VCaP (cell line): ENCODE data around the gene RBMS1.

Source experiments
- H3K27ac ChIP-seq: fragments of 450-650 bp; 2 replicates; pipeline ENCODE4 v1.5.1; 2017
- TF ChIP-seq, protein P1 (sequence below): fragments of 450-650 bp; conservative IDR thresholded peaks from 2 replicates; pipeline ENCODE4 v1.5.1; 2017; ENCODE audit warnings: mild to moderate bottlenecking, moderate library complexity

RBMS1 gene

DNA sequence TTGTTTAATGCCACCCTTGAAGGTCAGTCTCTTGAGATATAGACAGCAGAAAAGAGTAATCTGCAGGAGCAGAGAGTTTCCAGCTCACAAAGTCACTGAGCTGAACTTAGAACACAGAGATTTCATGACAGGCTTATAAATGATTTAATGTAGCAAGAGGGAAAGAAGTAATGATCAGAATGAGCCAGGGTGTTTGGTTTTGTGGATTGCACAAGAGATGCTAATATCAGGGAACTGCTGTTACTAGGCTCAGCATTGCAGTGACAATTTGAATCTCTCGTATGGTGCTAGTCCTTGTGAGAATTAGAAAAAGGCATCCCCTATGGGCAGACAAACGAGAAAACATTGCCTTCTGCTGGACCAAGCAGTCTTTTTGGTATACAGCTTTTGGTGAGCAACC is 231.9 kb downstream of the RBMS1 start:
- H3K27ac ChIP-seq = no peak overlapping the region
- TF ChIP-seq, protein P1, sequence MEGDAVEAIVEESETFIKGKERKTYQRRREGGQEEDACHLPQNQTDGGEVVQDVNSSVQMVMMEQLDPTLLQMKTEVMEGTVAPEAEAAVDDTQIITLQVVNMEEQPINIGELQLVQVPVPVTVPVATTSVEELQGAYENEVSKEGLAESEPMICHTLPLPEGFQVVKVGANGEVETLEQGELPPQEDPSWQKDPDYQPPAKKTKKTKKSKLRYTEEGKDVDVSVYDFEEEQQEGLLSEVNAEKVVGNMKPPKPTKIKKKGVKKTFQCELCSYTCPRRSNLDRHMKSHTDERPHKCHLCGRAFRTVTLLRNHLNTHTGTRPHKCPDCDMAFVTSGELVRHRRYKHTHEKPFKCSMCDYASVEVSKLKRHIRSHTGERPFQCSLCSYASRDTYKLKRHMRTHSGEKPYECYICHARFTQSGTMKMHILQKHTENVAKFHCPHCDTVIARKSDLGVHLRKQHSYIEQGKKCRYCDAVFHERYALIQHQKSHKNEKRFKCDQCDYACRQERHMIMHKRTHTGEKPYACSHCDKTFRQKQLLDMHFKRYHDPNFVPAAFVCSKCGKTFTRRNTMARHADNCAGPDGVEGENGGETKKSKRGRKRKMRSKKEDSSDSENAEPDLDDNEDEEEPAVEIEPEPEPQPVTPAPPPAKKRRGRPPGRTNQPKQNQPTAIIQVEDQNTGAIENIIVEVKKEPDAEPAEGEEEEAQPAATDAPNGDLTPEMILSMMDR = no peak

DNA sequence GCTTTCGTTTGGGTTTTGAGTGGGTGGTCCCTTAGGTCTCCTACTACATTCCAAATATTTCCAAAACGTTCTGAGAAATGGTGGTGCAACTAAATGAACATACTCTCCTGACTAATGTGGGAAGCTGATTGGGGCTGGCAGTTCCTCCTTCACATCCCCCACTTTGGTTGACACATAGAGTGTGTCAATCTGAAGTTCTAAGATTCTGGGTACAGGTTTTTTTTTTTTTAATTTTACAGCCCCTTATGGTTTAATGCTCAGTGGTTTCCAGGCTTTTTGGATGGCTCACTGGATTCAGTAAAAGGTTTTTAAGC is 235.2 kb downstream of the RBMS1 start:
- TF ChIP-seq, protein P1 = no peak
- H3K27ac ChIP-seq = no peak overlapping the region

DNA sequence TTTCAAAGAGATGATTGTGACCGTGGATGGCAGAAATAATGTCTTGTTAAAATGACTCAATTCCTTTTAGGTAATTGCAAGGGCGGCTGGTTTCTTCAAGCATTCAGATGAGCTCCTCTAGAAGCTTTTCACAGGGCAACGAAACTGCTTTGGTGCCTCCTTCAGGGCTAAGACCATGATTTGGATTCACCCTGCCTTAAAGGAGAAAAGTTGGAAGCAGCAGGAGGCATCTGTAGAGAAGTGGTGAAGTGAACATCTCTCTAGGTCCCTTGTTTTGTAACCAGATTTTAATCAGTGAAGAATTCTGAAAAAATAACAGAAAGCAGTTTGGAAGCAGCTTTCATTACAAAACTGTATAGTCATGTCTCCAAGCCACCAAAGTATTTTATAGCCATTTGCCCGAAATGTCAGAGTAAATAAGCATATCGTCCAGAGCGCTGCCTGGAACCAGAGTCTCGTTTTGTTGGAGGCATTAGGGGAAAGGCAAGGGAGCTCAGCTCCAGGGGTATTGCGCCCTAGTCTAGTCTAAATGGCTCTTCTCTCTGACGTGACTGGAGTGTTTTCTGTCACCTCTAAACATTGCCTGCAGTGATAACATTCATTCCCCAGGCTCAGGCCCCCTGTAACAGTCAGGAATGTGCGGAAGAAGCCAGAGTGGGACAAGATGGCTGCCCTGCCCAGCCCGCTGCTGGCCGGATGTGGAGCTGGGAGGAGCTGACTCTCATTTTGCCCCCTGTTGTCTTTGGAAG is 235.7 kb downstream of the RBMS1 start:
- H3K27ac ChIP-seq = no peak overlapping the region
- TF ChIP-seq, protein P1 = no peak

DNA sequence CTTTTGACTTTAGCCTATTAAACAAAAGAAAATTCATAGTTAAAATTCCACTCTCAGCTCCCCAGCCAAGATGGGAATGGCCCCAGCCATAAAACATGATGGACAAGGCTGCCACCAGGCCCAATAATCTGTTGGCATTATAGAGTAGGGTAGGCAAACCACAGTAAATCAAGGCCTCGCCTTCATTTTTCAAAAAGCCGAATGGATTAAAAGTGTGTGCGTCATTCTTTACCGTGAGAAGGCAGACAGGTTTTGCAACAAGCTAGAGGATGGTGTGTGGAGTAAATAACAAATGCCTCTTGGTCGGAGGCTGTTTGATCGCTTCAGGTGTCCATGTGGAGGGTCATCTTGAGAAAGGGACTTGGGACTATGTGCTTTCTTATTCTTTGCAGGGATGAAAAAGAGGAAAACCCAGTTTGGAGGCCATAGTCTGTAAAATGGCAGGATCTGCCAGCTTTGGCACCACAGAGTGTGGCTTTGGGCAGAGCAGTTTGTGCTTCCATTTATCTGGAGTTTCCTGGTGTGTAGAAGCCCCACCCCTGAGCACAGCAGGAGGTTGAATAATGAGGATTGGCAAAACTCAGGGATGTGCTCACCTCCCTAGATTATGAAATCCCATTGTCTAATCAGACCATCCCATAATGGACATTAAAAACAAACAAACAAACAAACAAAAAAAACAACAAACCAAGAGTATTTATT is 236.4 kb downstream of the RBMS1 start:
- TF ChIP-seq, protein P1 = no peak
- no peak overlapping the region for H3K27ac ChIP-seq

DNA sequence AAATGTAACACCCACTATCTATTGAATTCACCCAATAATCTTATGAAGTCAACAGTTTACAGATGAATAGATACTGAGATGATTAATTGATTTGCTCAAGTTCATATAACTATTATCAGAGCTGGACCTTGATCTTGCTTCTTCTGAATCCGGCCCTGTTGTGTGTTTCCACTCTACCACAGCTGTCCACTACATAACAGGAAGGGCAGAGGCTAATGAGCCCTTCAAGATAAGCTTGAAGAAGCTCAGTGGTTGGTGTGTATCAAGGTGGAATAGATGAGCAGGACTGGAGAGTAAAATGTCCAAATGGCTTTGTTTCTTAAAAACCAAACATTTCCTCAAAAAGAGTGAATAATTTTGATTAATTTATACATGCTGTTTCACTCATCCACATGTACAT is 237.1 kb downstream of the RBMS1 start:
- TF ChIP-seq, protein P1 = no peak

DNA sequence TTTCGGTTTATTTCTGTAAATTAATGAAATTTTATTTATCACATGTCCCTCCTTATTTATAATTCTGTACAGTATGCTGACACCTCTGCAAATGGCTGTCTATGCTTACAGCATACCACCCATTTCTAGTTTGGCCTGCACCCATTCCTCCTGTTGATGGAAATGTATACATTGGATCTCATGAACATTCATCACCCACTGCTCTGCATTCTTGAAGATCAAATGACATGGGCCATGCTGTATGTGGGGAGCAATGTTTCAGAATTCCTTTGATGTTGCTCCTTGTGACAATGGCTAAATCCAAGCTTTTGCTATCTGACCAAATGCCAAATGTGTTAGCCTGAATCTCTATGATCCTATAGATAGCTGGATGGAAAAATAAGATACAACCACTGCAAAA is 238.2 kb downstream of the RBMS1 start:
- TF ChIP-seq, protein P1 = no peak

More for the DNA sequence above, 237.1 kb downstream of the RBMS1 start:
- H3K27ac ChIP-seq = no peak overlapping the region

DNA sequence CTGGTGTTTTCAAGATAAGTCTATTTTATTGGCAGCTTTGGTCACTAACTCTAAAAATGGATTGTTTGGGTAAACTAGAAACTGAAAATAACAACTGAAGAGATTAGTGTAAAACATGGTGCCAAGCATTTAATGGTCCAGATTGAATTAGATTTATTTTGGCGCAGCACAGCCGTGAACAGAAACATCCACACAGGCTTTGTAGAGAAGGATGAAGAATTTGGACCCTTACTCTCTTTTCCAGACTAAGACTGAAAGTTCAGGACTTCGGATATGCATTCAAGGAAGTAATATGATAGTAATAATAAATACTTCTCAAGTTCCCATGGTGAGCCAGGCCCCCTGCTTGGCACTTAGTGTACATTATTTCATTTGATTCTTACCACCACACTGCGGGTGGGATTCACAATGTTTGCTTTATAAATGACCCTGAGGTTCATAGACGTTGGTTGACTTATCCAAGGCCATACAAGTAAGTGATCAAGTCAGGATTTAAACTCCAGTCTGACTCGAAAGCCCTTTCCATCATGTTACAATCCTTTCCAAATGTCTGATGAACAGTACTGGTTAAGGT is 239.3 kb downstream of the RBMS1 start:
- TF ChIP-seq, protein P1 = no peak
- H3K27ac ChIP-seq = no peak overlapping the region

More for the DNA sequence above, 238.2 kb downstream of the RBMS1 start:
- no peak overlapping the region for H3K27ac ChIP-seq
